Endodermal cell (in vitro differentiated cells): ENCODE data around the gene R3HDM1. TPM values are rescaled to one million over a fixed set of nuclear protein-coding genes. Genes with fewer than 3 reads are reported as not detected.
"Not testable (repeated sequence)": the region's sequence is repeated elsewhere in the genome, so short reads cannot be mapped to it uniquely, and the experiment has no call there.

Experiments used
- DNase-seq: peaks from one replicate; pipeline ENCODE4 v3.0.0-alpha.2; 2017
- H3K27ac ChIP-seq: 2 replicates; pipeline ENCODE4 v1.5.1; 2013; ENCODE audit warnings: mild to moderate bottlenecking, low read depth, low read length, moderate library complexity
- H3K27me3 ChIP-seq: 2 replicates; pipeline ENCODE4 v1.6.1; 2013; ENCODE audit warnings: mild to moderate bottlenecking, low read length, moderate library complexity; ENCODE audit not compliant: insufficient read depth, control insufficient read depth, poor library complexity, severe bottlenecking
- H3K36me3 ChIP-seq: 2 replicates; pipeline ENCODE4 v1.7.0; 2013; ENCODE audit warnings: mild to moderate bottlenecking, low read length, moderate library complexity; ENCODE audit not compliant: control insufficient read depth, insufficient read depth
- H3K4me1 ChIP-seq: one replicate; pipeline ENCODE4 v1.7.0; 2013; ENCODE audit warnings: low read length; ENCODE audit not compliant: control insufficient read depth, insufficient read depth
- H3K4me3 ChIP-seq: 2 replicates; pipeline ENCODE4 v1.5.1; 2013; ENCODE audit warnings: mild to moderate bottlenecking, low read length, moderate library complexity
- H3K9ac ChIP-seq: 2 replicates; pipeline ENCODE4 v1.6.1; 2013; ENCODE audit warnings: mild to moderate bottlenecking, low read length, moderate library complexity; ENCODE audit not compliant: poor library complexity, severe bottlenecking; ENCODE audit errors: extremely low read depth
- H3K9me3 ChIP-seq: 2 replicates; pipeline ENCODE4 v1.6.1; 2013; ENCODE audit warnings: mild to moderate bottlenecking, low read length, moderate library complexity; ENCODE audit not compliant: control insufficient read depth
- H3K27ac Mint-ChIP-seq: 2 replicates; pipeline ENCODE4 v1.8.0; 2020; ENCODE audit warnings: mixed read lengths
- H3K27me3 Mint-ChIP-seq: 2 replicates; pipeline ENCODE4 v1.8.0; 2021; ENCODE audit warnings: mild to moderate bottlenecking, mixed read lengths; ENCODE audit not compliant: insufficient read depth
- H3K36me3 Mint-ChIP-seq: 2 replicates; pipeline ENCODE4 v1.8.0; 2020; ENCODE audit warnings: low read depth, mixed read lengths
- H3K4me1 Mint-ChIP-seq: 2 replicates; pipeline ENCODE4 v1.8.0; 2020; ENCODE audit warnings: mixed read lengths
- H3K4me3 Mint-ChIP-seq: 2 replicates; pipeline ENCODE4 v1.8.0; 2020; ENCODE audit warnings: mild to moderate bottlenecking, moderate library complexity, mixed read lengths
- H3K9me3 Mint-ChIP-seq: 2 replicates; pipeline ENCODE4 v1.8.0; 2020; ENCODE audit warnings: mild to moderate bottlenecking, mixed read lengths
- CTCF ChIP-seq: fragments of 200-600 bp; sonication (generic); conservative IDR thresholded peaks from 2 replicates; pipeline ENCODE4 v1.5.0; 2021; ENCODE audit warnings: antibody characterized with exemption, mild to moderate bottlenecking
- WGBS, 2 experiments: methylation state at CpG; one replicate each; pipeline versions ENCODE4 v1.1.5 to v1.1.7; 2013; ENCODE audit warnings: missing lambda C conversion rate in 2 of 2, mixed read lengths in 1 of 2; ENCODE audit not compliant: insufficient coverage in 1 of 2, insufficient read length in 1 of 2; 5-methylcytosine and 5-hydroxymethylcytosine counted together
- total RNA-seq, 2 donors: library from RNA; stranded (reverse); fragmentation: NEBNext Ultra II Directional in 1 of 2; extraction: Animal tissue kit (Norgen Biotek cat#: 25700) in 1 of 2; gene quantifications; 2 replicates in 1 of 2; 3 replicates in 1 of 2; pipeline ENCODE4 v1.2.1, GENCODE V29; 2021

Gene R3HDM1
- total RNA-seq, 2 donors from 2014 or later, result 52.6 to 67.0 TPM

DNA sequence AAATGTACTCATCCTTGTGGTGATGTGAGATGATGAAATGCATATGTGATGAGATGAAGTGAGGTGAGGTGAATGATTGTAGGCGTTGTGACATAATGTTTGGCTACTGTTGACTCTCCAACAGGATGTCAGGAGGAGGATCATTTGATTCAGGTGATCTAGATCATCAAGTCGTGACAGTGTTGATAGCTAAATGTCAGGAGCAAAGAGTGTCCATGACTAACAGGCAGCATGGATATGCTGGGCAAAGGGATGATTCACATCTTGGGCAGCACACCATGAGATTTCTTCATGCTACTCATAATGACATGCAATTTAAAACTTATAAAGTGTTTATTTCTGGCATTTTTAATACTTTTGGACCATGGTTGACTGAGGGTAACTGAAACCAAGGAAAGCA lies 170.2 kb downstream of the R3HDM1 start:
- Histone ChIP-seq H3K9ac (no peak overlapping the region), H3K27ac (no peak overlapping the region), H3K36me3 (peaks cover 18% of the 10 kb centered on the region), H3K27me3 (no peaks in the 10 kb centered on the region), H3K4me1 (peaks cover 4% of the 10 kb centered on the region), H3K4me3 (no peak overlapping the region), H3K9me3 (no peaks in the 10 kb centered on the region)
- Mint-ChIP-seq H3K4me1 (peaks cover 10% of the 10 kb centered on the region), H3K36me3 (peaks cover 17% of the 10 kb centered on the region), H3K27me3 (no peaks in the 10 kb centered on the region), H3K9me3 (no peaks in the 10 kb centered on the region), H3K27ac (no peak overlapping the region), H3K4me3 (no peak overlapping the region)
- no peak for DNase-seq
- WGBS, 2 experiments, result 86 to 95% methylated on average over 2 of the region's 2 CpGs
- no peak for TF ChIP-seq CTCF

DNA sequence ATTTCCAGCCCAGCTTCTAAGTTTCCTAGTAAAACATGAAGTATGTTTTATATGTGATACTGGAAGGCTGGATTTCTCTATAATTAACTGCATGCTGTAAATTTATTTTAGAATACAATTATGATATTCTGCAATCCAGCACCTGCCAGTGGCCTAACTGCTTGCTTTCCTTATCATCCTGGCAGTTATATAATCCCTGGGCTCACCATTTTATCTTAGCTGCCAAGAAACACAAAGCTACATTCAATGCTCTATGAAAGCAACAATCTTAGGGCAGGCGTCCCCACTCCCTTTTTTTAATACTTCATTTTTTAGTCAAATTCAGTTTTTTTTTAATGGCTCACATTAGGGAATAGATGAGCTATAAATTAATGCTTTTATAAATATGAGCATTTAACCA lies 172.0 kb downstream of the R3HDM1 start:
- Mint-ChIP-seq H3K36me3 (peaks cover 16% of the 10 kb centered on the region), H3K4me3 (no peak overlapping the region), H3K27ac (no peak overlapping the region), H3K4me1 (peaks cover 10% of the 10 kb centered on the region), H3K9me3 (no peaks in the 10 kb centered on the region), H3K27me3 (no peaks in the 10 kb centered on the region)
- no peak overlapping the region for H3K9ac ChIP-seq
- H3K27me3 ChIP-seq, result no peaks in the 10 kb centered on the region
- peaks cover 4% of the 10 kb centered on the region for H3K4me1 ChIP-seq
- no peaks in the 10 kb centered on the region for H3K9me3 ChIP-seq
- H3K36me3 ChIP-seq, result peaks cover 7% of the 10 kb centered on the region
- no peak overlapping the region for H3K4me3 ChIP-seq
- H3K27ac ChIP-seq, result no peak overlapping the region
- 86% methylated on average over 1 of the region's 1 CpG; no CpG with 5 or more reads in 1 of the 2 experiments for WGBS, 2 experiments
- no peak for DNase-seq
- TF ChIP-seq CTCF, result no peak

GRCh38 chr2:135704075-135704474 lies 172.8 kb downstream of the R3HDM1 start:
- H3K36me3 Mint-ChIP-seq, result peaks cover 16% of the 10 kb centered on the region
- H3K27ac Mint-ChIP-seq, DNase-seq, H3K4me3 ChIP-seq, H3K9me3 Mint-ChIP-seq, H3K9ac ChIP-seq, H3K27ac ChIP-seq, H3K36me3 ChIP-seq, H3K4me1 ChIP-seq, H3K27me3 Mint-ChIP-seq, H3K4me1 Mint-ChIP-seq, H3K9me3 ChIP-seq, H3K27me3 ChIP-seq, H3K4me3 Mint-ChIP-seq: not testable (repeated sequence)
- WGBS, 2 experiments, result 95 to 100% methylated on average over 4 to 5 of the region's 5 CpGs

DNA sequence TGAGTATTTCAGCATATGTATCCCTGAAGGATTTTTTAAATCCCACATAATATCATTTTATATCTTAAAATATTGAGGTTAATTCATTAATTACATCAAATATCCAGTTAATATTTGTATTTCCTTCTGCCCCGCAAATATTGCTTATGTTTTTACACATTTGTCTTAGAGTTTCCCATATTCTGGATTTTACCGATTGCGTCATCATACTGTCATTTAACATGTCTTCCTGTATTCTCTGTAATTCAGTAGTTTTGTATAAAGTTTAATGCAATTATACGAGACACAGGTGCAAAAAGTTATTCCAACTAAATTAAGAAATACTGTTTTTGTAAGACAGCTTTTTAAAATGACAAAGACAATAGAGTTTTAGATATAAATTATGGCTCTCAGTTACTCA lies 176.9 kb downstream of the R3HDM1 start:
- no peak for DNase-seq
- H3K9ac ChIP-seq, result no peak overlapping the region
- H3K4me1 ChIP-seq, result no peaks in the 10 kb centered on the region
- peaks cover 26% of the 10 kb centered on the region for H3K36me3 Mint-ChIP-seq
- H3K27me3 ChIP-seq, result no peaks in the 10 kb centered on the region
- H3K36me3 ChIP-seq, result peaks cover 28% of the 10 kb centered on the region
- H3K4me3 ChIP-seq, result no peak overlapping the region
- no peaks in the 10 kb centered on the region for H3K9me3 Mint-ChIP-seq
- H3K27me3 Mint-ChIP-seq, result no peaks in the 10 kb centered on the region
- H3K27ac ChIP-seq, result no peak overlapping the region
- 97 to 100% methylated on average over 3 to 4 of the region's 4 CpGs for WGBS, 2 experiments
- no peaks in the 10 kb centered on the region for H3K9me3 ChIP-seq
- H3K27ac Mint-ChIP-seq, result no peak overlapping the region
- TF ChIP-seq CTCF, result no peak
- no peaks in the 10 kb centered on the region for H3K4me1 Mint-ChIP-seq
- no peak overlapping the region for H3K4me3 Mint-ChIP-seq
